ENCODE data around the gene MEX3D. TPM values are rescaled to one million over a fixed set of nuclear protein-coding genes. Genes with fewer than 3 reads are reported as not detected.

MEX3D gene
- total and polyA plus RNA-seq, 2 experiments from 2014 or later: 12.4 to 94.9 TPM

GRCh38 chr19:1571358-1571757 lies 3.2 kb upstream of the MEX3D start (continued):
- TF ChIP-seq ZNF462 (CRISPR knock-in tag; IDR thresholded peaks at IDR 0.05): no peak
- TF ChIP-seq NANOG (IDR thresholded peaks at IDR 0.05; ENCODE audit: borderline replicate concordance): no peak
- no peak for TF ChIP-seq EZH2 (IDR thresholded peaks at IDR 0.05; ENCODE audit: low read depth, unreplicated experiment)
- TF ChIP-seq EZH2phosphoT487 (IDR thresholded peaks at IDR 0.05; ENCODE audit: unreplicated experiment): no peak
- TF ChIP-seq ZNF114 (CRISPR knock-in tag; IDR thresholded peaks at IDR 0.05): no peak
- no peak for TF ChIP-seq REST (IDR thresholded peaks at IDR 0.05; ENCODE audit: unreplicated experiment)
- no peak for TF ChIP-seq JUNB (IDR thresholded peaks at IDR 0.05; ENCODE audit: unreplicated experiment)
- no peak for TF ChIP-seq ETS1 (IDR thresholded peaks at IDR 0.05)
- TF ChIP-seq CREB1 (CRISPR knock-in tag; IDR thresholded peaks at IDR 0.05; ENCODE audit: low read depth): no peak
- TF ChIP-seq STAT1 (IDR thresholded peaks at IDR 0.05; ENCODE audit: unreplicated experiment): no peak
